Cardiac fibroblast (primary cell): ENCODE results near the gene CEP55.

Source experiments
- DNase-seq, 2 donors: peaks; one replicate each; pipeline versions ENCODE4 v3.0.0 to v3.0.0-alpha.2; 2010; ENCODE audit warnings: low read depth in 2 of 2
- H3K4me3 ChIP-seq, 2 donors: replicated peaks in 1 of 2; 1 replicate in 1 of 2; 2 replicates in 1 of 2; pipeline ENCODE4 v1.5.1; 2011; ENCODE audit warnings: low read depth in 2 of 2, low read length in 2 of 2, mild to moderate bottlenecking in 2 of 2, moderate library complexity in 1 of 2
- CTCF ChIP-seq: IDR thresholded peaks from one replicate; pipeline ENCODE4 v1.5.1; 2011; ENCODE audit warnings: low read depth, mild to moderate bottlenecking, low read length, inconsistent platforms

Gene CEP55

GRCh38 chr10:93568105-93568390 is 71.6 kb downstream of the CEP55 start:
- H3K4me3 ChIP-seq = no peak overlapping the region
- no peak for DNase-seq
- no peak for TF ChIP-seq CTCF

GRCh38 chr10:93570383-93570782 is 74.0 kb downstream of the CEP55 start:
- no peak for TF ChIP-seq CTCF
- no peak overlapping the region for H3K4me3 ChIP-seq
- DNase-seq = no peak

GRCh38 chr10:93572606-93573005 is 76.2 kb downstream of the CEP55 start:
- no peak for TF ChIP-seq CTCF
- DNase-seq = no peak

GRCh38 chr10:93573051-93573909 is 76.9 kb downstream of the CEP55 start:
- no peak for DNase-seq
- no peak overlapping the region for H3K4me3 ChIP-seq
- TF ChIP-seq CTCF = no peak

More at GRCh38 chr10:93572606-93573005, 76.2 kb downstream of the CEP55 start:
- H3K4me3 ChIP-seq = no peak overlapping the region

GRCh38 chr10:93573924-93574323 is 77.5 kb downstream of the CEP55 start:
- H3K4me3 ChIP-seq = no peak overlapping the region
- no peak for DNase-seq
- no peak for TF ChIP-seq CTCF

- no peak for DNase-seq
- TF ChIP-seq CTCF = no peak
- H3K4me3 ChIP-seq = no peak overlapping the region
These were observed 80.5 kb downstream of the CEP55 start for GRCh38 chr10:93576888-93577287.

- H3K4me3 ChIP-seq = no peak overlapping the region
- no peak for TF ChIP-seq CTCF
- no peak for DNase-seq
These were observed 81.2 kb downstream of the CEP55 start for GRCh38 chr10:93577565-93577964.
